Central memory CD4-positive, alpha-beta T cell (primary cell): ENCODE results near the gene DMGDH.
A peak's percentile ranks its signal among the peaks of the same experiment; 100 is the strongest.

Source experiments
- DNase-seq: peaks from one replicate; pipeline ENCODE4 v3.0.0; 2022

Gene DMGDH

GRCh38 chr5:79062436-79062835 lies 7.0 kb downstream of the DMGDH start:
- no peak for DNase-seq

- no peak for DNase-seq
These were observed 9.8 kb downstream of the DMGDH start for GRCh38 chr5:79059674-79060073.

- no peak for DNase-seq
These were observed 12.6 kb downstream of the DMGDH start for GRCh38 chr5:79056847-79057246.

- no peak for DNase-seq
These were observed 14.5 kb downstream of the DMGDH start for GRCh38 chr5:79055017-79055416.

GRCh38 chr5:79053321-79053720 lies 16.2 kb downstream of the DMGDH start:
- no peak for DNase-seq

- DNase-seq: no peak
These were observed 19.0 kb downstream of the DMGDH start for GRCh38 chr5:79050498-79050897.

- no peak for DNase-seq
These were observed 21.0 kb downstream of the DMGDH start for GRCh38 chr5:79048437-79048836.

GRCh38 chr5:79047199-79047598 lies 22.3 kb downstream of the DMGDH start:
- DNase-seq: no peak

- no peak for DNase-seq
These were observed 27.3 kb downstream of the DMGDH start for GRCh38 chr5:79042188-79042587.

GRCh38 chr5:79036769-79037168 lies 32.7 kb downstream of the DMGDH start:
- no peak for DNase-seq

- DNase-seq: no peak
These were observed 34.2 kb downstream of the DMGDH start for GRCh38 chr5:79035237-79035636.

- DNase-seq: no peak
These were observed 36.7 kb downstream of the DMGDH start for GRCh38 chr5:79032782-79033181.

- DNase-seq: no peak
These were observed 37.3 kb downstream of the DMGDH start for GRCh38 chr5:79032031-79032695.

GRCh38 chr5:79031485-79031867 lies 38.0 kb downstream of the DMGDH start:
- DNase-seq: no peak

GRCh38 chr5:79030663-79031484 lies 38.6 kb downstream of the DMGDH start:
- DNase-seq: no peak

- DNase-seq: peak; percentile 16
These were observed 44.4 kb downstream of the DMGDH start for GRCh38 chr5:79025054-79025472.

- no peak for DNase-seq
These were observed 45.5 kb downstream of the DMGDH start for GRCh38 chr5:79023947-79024346.

- no peak for DNase-seq
These were observed 46.1 kb downstream of the DMGDH start for GRCh38 chr5:79023348-79023747.

GRCh38 chr5:79022771-79023170 lies 46.7 kb downstream of the DMGDH start:
- DNase-seq: no peak

- no peak for DNase-seq
These were observed 47.7 kb downstream of the DMGDH start for GRCh38 chr5:79021753-79022152.

- DNase-seq: peak; percentile 8
These were observed 48.5 kb downstream of the DMGDH start for GRCh38 chr5:79020861-79021561.

- no peak for DNase-seq
These were observed 54.8 kb downstream of the DMGDH start for GRCh38 chr5:79014631-79015030.

- DNase-seq: no peak
These were observed 57.6 kb downstream of the DMGDH start for GRCh38 chr5:79011869-79012268.
